Measurements from ENCODE around the gene ODAD3.

DNA sequence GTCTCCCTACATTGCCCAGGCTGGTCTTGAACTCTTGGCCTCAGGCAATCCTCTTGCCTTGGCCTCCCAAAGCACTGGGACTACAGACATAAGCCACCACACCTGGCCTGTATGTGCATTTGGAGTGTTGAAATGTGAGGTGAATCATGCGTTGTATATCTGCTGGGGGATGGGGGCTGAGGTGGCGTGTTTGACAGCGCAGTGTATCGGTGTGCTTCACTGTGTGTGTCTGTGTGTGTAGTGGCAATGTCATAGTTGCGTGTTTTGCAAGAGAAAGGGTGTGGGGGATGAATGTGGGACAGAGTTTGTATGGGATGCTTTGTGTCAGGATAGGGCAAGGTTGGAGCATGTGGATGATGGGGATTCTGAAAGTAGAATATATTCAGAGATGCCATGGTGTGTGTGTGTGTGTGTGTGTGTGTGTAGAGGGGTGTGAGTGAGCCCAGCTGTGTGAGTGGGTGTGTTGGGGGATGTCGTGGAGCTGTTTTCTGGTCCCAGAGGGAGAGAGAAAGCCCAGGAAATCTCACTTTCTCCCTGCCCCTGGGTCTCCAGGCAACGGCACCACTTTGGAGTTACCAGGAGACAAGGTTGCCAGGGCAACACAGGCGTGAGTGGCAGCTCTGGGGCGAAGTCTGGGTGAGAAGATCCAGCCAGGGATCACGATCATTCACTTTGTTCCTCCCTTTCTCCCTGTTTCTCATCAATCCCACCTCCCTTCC lies 61.6 kb downstream of the ODAD3 start:
- TF ChIP-seq, protein P1, sequence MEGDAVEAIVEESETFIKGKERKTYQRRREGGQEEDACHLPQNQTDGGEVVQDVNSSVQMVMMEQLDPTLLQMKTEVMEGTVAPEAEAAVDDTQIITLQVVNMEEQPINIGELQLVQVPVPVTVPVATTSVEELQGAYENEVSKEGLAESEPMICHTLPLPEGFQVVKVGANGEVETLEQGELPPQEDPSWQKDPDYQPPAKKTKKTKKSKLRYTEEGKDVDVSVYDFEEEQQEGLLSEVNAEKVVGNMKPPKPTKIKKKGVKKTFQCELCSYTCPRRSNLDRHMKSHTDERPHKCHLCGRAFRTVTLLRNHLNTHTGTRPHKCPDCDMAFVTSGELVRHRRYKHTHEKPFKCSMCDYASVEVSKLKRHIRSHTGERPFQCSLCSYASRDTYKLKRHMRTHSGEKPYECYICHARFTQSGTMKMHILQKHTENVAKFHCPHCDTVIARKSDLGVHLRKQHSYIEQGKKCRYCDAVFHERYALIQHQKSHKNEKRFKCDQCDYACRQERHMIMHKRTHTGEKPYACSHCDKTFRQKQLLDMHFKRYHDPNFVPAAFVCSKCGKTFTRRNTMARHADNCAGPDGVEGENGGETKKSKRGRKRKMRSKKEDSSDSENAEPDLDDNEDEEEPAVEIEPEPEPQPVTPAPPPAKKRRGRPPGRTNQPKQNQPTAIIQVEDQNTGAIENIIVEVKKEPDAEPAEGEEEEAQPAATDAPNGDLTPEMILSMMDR (IDR thresholded peaks at IDR 0.05; ENCODE audit: insufficient read depth, low read length): no peak
- TF ChIP-seq, protein P2, sequence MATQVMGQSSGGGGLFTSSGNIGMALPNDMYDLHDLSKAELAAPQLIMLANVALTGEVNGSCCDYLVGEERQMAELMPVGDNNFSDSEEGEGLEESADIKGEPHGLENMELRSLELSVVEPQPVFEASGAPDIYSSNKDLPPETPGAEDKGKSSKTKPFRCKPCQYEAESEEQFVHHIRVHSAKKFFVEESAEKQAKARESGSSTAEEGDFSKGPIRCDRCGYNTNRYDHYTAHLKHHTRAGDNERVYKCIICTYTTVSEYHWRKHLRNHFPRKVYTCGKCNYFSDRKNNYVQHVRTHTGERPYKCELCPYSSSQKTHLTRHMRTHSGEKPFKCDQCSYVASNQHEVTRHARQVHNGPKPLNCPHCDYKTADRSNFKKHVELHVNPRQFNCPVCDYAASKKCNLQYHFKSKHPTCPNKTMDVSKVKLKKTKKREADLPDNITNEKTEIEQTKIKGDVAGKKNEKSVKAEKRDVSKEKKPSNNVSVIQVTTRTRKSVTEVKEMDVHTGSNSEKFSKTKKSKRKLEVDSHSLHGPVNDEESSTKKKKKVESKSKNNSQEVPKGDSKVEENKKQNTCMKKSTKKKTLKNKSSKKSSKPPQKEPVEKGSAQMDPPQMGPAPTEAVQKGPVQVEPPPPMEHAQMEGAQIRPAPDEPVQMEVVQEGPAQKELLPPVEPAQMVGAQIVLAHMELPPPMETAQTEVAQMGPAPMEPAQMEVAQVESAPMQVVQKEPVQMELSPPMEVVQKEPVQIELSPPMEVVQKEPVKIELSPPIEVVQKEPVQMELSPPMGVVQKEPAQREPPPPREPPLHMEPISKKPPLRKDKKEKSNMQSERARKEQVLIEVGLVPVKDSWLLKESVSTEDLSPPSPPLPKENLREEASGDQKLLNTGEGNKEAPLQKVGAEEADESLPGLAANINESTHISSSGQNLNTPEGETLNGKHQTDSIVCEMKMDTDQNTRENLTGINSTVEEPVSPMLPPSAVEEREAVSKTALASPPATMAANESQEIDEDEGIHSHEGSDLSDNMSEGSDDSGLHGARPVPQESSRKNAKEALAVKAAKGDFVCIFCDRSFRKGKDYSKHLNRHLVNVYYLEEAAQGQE (IDR thresholded peaks at IDR 0.05; ENCODE audit: insufficient replicate concordance, low read depth): no peak
- TF ChIP-seq POLR2AphosphoS5 (IDR thresholded peaks at IDR 0.05; ENCODE audit: low read depth): no peak

Measured in HL-60 (cell line).